Endometrium (tissue), 2 donors: Measurements from ENCODE around the gene ZNF628.

Source experiments
- FAIRE-seq: peaks from 2 replicates; lab custom pipeline; 2012; peaks lifted over from hg19 to GRCh38; lab: Jason Lieb, UNC
- donor health status: control.
- donor health status: control.

ZNF628 gene

GRCh38 chr19:55451163-55451964, 25.1 kb upstream of the ZNF628 start:
- FAIRE-seq, result no peak

GRCh38 chr19:55451965-55452748, 24.3 kb upstream of the ZNF628 start:
- no peak for FAIRE-seq

- FAIRE-seq, result no peak
These were observed 23.6 kb upstream of the ZNF628 start for GRCh38 chr19:55452749-55453346.

- FAIRE-seq, result no peak
These were observed 22.7 kb upstream of the ZNF628 start for GRCh38 chr19:55453511-55454260.

- FAIRE-seq, result no peak
These were observed 21.6 kb upstream of the ZNF628 start for GRCh38 chr19:55454787-55455243.

- no peak for FAIRE-seq
These were observed 20.7 kb upstream of the ZNF628 start for GRCh38 chr19:55455576-55456235.

GRCh38 chr19:55456347-55456746, 20.1 kb upstream of the ZNF628 start:
- FAIRE-seq, result no peak

- no peak for FAIRE-seq
These were observed 18.5 kb upstream of the ZNF628 start for GRCh38 chr19:55457683-55458457.

GRCh38 chr19:55459551-55459949, 16.9 kb upstream of the ZNF628 start:
- no peak for FAIRE-seq

GRCh38 chr19:55459950-55460657, 16.3 kb upstream of the ZNF628 start:
- FAIRE-seq, result no peak

- no peak for FAIRE-seq
These were observed 15.7 kb upstream of the ZNF628 start for GRCh38 chr19:55460670-55461258.

GRCh38 chr19:55461259-55461973, 15.0 kb upstream of the ZNF628 start, which contains the start of gene ISOC2:
Gene ISOC2, minus strand, starts transcription at chr19:55461642. Its CDS starts 5,156 bp downstream, at chr19:55456486.
- peak; percentile 99 for FAIRE-seq

- no peak for FAIRE-seq
These were observed 14.3 kb upstream of the ZNF628 start for GRCh38 chr19:55461974-55462626.

GRCh38 chr19:55462722-55463121, 13.7 kb upstream of the ZNF628 start:
- FAIRE-seq, result no peak

GRCh38 chr19:55463583-55464031, 12.8 kb upstream of the ZNF628 start:
- FAIRE-seq, result no peak

GRCh38 chr19:55464039-55464661, 12.3 kb upstream of the ZNF628 start:
- no peak for FAIRE-seq

- no peak for FAIRE-seq
These were observed 11.8 kb upstream of the ZNF628 start, which contains the start of gene C19orf85 for GRCh38 chr19:55464662-55465054. Gene C19orf85, minus strand, starts transcription at chr19:55464751. Its CDS starts 197 bp downstream, at chr19:55464554.
